ENCODE data around the gene HAT1.

Gene HAT1, protein sequence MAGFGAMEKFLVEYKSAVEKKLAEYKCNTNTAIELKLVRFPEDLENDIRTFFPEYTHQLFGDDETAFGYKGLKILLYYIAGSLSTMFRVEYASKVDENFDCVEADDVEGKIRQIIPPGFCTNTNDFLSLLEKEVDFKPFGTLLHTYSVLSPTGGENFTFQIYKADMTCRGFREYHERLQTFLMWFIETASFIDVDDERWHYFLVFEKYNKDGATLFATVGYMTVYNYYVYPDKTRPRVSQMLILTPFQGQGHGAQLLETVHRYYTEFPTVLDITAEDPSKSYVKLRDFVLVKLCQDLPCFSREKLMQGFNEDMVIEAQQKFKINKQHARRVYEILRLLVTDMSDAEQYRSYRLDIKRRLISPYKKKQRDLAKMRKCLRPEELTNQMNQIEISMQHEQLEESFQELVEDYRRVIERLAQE

DNA sequence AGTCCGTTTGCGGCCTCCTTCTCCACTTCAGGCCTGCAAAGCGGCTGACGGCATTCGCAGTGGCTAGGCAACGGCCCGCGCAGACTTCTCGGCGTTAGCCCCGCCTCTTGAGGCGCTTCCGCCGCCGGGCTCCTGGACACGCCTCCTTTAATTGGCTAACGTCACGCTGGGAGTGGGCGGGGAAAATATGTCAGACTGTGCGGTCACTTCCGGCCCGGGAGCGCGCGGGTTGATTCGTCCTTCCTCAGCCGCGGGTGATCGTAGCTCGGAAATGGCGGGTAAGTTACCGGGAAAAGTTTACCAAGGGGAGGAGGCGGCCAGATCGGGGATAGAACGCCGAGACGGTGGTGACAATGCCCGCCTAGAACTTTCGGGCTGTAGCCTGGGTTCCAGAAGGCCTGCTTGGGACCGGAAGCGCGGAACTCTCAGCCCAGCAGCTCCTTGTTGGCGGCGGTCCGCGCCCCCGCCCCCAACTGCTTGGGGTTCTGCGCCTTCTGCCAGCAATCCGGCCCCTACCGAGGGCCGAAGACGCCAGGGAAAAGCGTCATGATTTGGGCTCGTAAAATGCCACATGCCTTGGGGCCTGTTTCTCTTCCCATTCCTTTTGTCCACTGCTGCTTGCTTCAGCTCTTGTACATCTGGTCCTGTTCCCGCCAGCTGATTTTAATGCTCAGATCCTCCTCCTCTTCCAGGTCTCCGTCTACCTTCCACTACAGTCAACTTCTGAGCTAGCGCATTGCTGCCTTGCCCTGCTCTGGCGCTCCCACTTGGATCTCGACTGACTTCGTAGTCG is at the start of gene HAT1:
Gene HAT1 (plus strand): TSS at position 232 of the 793 bp plus-strand sequence. CDS start 40 bp downstream, at position 272.
- Histone ChIP-seq H3K4me3 (ENCODE audit: low read depth, low read length) (peak within 1 kb of the TSS; percentile 81), H3K36me3 (peaks cover 31% of the 10 kb centered on the region), H3K9me3 (ENCODE audit: severe bottlenecking) (no peaks in the 10 kb centered on the region), H3K27ac (peak within 1 kb of the TSS; percentile 96), H3K27me3 (ENCODE audit: insufficient read depth, low read depth, severe bottlenecking) (no peaks in the 10 kb centered on the region)
- TF ChIP-seq, protein P1, sequence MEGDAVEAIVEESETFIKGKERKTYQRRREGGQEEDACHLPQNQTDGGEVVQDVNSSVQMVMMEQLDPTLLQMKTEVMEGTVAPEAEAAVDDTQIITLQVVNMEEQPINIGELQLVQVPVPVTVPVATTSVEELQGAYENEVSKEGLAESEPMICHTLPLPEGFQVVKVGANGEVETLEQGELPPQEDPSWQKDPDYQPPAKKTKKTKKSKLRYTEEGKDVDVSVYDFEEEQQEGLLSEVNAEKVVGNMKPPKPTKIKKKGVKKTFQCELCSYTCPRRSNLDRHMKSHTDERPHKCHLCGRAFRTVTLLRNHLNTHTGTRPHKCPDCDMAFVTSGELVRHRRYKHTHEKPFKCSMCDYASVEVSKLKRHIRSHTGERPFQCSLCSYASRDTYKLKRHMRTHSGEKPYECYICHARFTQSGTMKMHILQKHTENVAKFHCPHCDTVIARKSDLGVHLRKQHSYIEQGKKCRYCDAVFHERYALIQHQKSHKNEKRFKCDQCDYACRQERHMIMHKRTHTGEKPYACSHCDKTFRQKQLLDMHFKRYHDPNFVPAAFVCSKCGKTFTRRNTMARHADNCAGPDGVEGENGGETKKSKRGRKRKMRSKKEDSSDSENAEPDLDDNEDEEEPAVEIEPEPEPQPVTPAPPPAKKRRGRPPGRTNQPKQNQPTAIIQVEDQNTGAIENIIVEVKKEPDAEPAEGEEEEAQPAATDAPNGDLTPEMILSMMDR (IDR thresholded peaks at IDR 0.05; ENCODE audit: low read depth, low read length): no peak
- DNase-seq: peak; percentile 97

DNA sequence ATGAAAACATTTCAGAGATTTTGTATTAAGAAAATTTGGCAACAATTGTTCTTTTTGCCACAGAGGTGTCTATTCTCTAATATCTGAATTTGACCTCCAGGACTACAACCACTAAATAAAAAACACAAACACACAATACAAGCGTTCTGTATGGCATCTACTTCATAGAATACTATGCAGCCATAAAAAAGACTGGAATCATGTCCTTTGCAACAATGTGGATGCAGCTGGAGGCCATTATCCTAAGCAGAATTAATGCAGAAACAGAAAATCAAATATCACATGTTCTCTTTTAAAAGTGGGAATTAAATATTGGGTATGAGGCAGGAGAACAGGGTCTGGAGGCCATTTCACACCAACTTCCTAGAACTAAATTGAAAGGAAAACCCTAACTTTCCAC is 47.7 kb upstream of the HAT1 start:
- Histone ChIP-seq H3K9me3 (ENCODE audit: severe bottlenecking) (no peaks in the 10 kb centered on the region), H3K27ac (no peak overlapping the region), H3K36me3 (peaks cover 6% of the 10 kb centered on the region), H3K27me3 (ENCODE audit: insufficient read depth, low read depth, severe bottlenecking) (no peaks in the 10 kb centered on the region), H3K4me3 (ENCODE audit: low read depth, low read length) (no peak overlapping the region)
- TF ChIP-seq, protein P1 (IDR thresholded peaks at IDR 0.05; ENCODE audit: low read depth, low read length): no peak
- no peak for DNase-seq

DNA sequence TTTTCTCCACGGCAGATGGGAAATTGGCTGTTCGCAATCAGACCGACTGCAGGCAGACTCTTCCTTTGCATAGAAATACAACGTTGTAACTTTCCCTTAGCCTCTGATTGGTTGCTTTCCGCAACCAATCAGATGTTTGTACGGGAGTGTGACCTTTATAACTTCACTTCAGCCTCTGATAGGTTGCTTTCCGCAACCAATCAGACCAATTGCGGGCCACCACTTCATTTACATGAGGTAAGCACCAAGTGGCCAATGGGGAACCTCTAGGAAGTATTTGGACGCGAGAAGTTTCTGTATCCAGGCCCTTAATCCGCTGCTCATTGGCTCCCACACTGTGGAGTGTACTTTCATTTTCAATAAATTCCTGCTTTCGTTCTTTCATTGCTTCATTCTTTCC is 47.3 kb upstream of the HAT1 start:
- no peaks in the 10 kb centered on the region for H3K27me3 ChIP-seq (ENCODE audit: insufficient read depth, low read depth, severe bottlenecking)
- no peak overlapping the region for H3K4me3 ChIP-seq (ENCODE audit: low read depth, low read length)
- no peak for DNase-seq
- H3K9me3 ChIP-seq (ENCODE audit: severe bottlenecking): no peaks in the 10 kb centered on the region
- TF ChIP-seq, protein P1 (IDR thresholded peaks at IDR 0.05; ENCODE audit: low read depth, low read length): no peak
- H3K36me3 ChIP-seq: peaks cover 6% of the 10 kb centered on the region
- H3K27ac ChIP-seq: no peak overlapping the region

DNA sequence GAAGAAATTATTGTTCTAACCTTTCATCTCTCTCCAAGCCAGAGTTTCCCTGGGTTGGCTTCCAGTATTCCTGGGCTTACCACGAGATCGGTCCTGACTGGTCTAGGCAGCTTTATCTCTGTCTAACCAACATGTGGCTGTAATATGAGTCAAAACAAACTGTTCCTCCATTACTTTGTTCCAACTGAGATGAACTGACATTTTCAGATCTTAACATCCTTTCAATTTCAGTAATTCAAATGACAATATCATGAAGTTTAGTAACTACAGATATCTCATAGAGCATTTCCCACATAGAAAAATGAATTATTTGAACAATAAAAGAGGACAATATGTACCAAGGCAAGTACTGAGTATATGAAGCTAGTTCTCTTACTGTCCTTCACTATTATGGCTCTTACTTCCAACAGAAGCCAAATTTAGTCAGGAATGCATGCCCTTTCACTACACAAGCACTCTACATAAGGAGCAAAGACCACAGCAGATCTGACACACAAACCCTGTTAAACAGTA is 43.7 kb upstream of the HAT1 start:
- Histone ChIP-seq H3K4me3 (ENCODE audit: low read depth, low read length) (no peak overlapping the region), H3K36me3 (peaks cover 11% of the 10 kb centered on the region), H3K27me3 (ENCODE audit: insufficient read depth, low read depth, severe bottlenecking) (no peaks in the 10 kb centered on the region), H3K9me3 (ENCODE audit: severe bottlenecking) (no peaks in the 10 kb centered on the region), H3K27ac (no peak overlapping the region)
- no peak for DNase-seq
- TF ChIP-seq, protein P1 (IDR thresholded peaks at IDR 0.05; ENCODE audit: low read depth, low read length): no peak

DNA sequence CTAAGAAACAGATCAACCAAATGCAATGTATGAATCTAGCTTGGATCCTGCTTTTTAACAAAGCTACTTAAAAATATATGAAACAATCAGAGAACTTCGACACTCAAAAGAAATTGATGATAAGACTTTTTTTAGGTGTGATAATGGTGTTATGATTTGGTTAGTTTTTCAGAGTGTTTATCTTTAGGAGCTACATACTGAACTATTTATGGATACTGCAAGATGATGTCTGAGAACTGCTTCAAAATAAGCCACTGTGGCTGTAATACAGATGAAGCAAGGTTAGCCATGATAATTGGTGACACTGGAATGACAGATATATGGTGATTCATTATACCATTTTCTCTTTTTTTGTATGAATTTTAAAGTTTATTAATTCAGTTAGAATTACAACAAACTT is 42.4 kb upstream of the HAT1 start:
- Histone ChIP-seq H3K36me3 (peaks cover 10% of the 10 kb centered on the region), H3K4me3 (ENCODE audit: low read depth, low read length) (no peak overlapping the region), H3K27ac (no peak overlapping the region), H3K9me3 (ENCODE audit: severe bottlenecking) (no peaks in the 10 kb centered on the region), H3K27me3 (ENCODE audit: insufficient read depth, low read depth, severe bottlenecking) (no peaks in the 10 kb centered on the region)
- DNase-seq: no peak
- TF ChIP-seq, protein P1 (IDR thresholded peaks at IDR 0.05; ENCODE audit: low read depth, low read length): no peak

Data from WERI-Rb-1 (cell line).